AG04450 (cell line): Measurements from ENCODE around the gene BRD7. TPM values are rescaled to one million over a fixed set of nuclear protein-coding genes. Genes with fewer than 3 reads are reported as not detected.

Experiments
- CTCF ChIA-PET: fragments of 300-600, 350-600 bp; formaldehyde crosslinking; extraction: SDS; loops from one replicate; lab custom pipeline; 2022; ENCODE audit warnings: antibody characterized with exemption, inconsistent platforms; lab: Charles Lee
- POLR2A ChIA-PET: fragments of 350-600 bp; formaldehyde crosslinking; extraction: SDS; loops from one replicate; lab custom pipeline; 2021; ENCODE audit warnings: antibody characterized with exemption, inconsistent platforms; lab: Yijun Ruan, JAX
- DNase-seq: peaks from one replicate; pipeline ENCODE4 v3.0.0-alpha.2; 2011; ENCODE audit warnings: low read depth, low spot score
- H3K27ac ChIP-seq: one replicate; pipeline ENCODE4 v1.5.1; 2012; ENCODE audit warnings: low read depth, low read length, control low read depth
- H3K27me3 ChIP-seq: one replicate; pipeline ENCODE4 v1.6.0; 2012; ENCODE audit warnings: low read length; ENCODE audit not compliant: control insufficient read depth, insufficient read depth
- H3K4me3 ChIP-seq: 2 replicates; pipeline ENCODE4 v1.5.1; 2011; ENCODE audit warnings: mild to moderate bottlenecking, low read depth, low read length, control low read depth
- H3K9me3 ChIP-seq: 2 replicates; pipeline ENCODE4 v1.5.1; 2012; ENCODE audit warnings: low read length; ENCODE audit not compliant: control insufficient read depth, insufficient read depth
- polyA plus RNA-seq: library from polyadenylated mRNA; depleted of rRNA; stranded (reverse); fragments of >200 nt; gene quantifications from 2 replicates; pipeline ENCODE4 v1.2.3, GENCODE V29; 2011
- TF ChIP-seq, protein P1 (sequence below): IDR thresholded peaks from 2 replicates; pipeline ENCODE4 v1.5.1; 2011; ENCODE audit warnings: low read depth, low read length, control low read depth, inconsistent platforms

The BRD7 gene
- polyA plus RNA-seq, 1 experiment = 69.2 TPM

DNA sequence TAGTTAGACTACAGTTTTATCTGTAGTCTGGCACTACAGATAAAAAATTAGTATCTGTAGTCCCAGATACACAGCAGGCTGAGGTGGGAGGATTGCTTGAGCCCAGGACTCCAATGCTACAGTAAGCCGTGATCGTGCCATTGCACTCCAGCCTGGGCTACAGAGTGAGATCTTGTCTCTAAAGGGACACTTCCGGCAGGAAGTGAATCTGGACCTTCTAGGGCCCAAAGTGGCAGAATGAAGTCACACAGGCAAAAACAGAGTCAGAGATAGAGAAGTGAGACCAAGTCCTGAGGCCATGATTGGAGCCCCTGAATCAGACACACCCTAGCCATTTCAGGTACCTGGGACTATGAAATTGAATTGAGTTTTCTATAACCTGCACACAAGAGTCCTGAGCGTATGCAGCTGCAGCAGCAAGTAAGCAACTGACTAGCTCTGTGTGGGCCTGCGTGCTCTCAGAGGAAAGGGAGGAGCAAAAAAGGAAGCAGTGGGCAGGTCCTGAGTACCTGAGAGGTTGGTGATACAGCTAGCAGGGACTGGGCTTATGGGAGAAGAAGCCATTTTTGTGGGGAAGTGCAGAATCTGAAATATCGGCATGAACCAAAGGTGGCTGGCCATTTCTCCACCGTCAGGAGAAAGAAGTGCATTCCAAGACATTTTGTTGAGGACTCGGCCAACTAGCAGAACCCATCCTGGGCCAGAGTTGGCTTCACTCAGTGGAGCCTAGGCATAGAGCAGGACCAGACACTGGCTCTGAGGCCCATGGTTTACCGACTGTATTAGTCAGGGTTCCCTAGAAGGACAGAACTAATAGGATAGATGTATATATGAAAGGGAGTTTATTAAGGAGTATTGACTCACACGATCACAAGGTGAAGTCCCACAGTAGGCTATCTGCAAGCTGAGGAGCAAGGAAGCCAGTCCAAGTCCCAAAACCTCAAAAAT lies 27.2 kb upstream of the BRD7 start:
- H3K9me3 ChIP-seq = no peaks in the 10 kb centered on the region
- H3K4me3 ChIP-seq = no peak overlapping the region
- peaks cover 3% of the 10 kb centered on the region for H3K27me3 ChIP-seq
- no peak for DNase-seq
- POLR2A ChIA-PET = no interaction called here
- CTCF ChIA-PET = no interaction called here
- TF ChIP-seq, protein P1, sequence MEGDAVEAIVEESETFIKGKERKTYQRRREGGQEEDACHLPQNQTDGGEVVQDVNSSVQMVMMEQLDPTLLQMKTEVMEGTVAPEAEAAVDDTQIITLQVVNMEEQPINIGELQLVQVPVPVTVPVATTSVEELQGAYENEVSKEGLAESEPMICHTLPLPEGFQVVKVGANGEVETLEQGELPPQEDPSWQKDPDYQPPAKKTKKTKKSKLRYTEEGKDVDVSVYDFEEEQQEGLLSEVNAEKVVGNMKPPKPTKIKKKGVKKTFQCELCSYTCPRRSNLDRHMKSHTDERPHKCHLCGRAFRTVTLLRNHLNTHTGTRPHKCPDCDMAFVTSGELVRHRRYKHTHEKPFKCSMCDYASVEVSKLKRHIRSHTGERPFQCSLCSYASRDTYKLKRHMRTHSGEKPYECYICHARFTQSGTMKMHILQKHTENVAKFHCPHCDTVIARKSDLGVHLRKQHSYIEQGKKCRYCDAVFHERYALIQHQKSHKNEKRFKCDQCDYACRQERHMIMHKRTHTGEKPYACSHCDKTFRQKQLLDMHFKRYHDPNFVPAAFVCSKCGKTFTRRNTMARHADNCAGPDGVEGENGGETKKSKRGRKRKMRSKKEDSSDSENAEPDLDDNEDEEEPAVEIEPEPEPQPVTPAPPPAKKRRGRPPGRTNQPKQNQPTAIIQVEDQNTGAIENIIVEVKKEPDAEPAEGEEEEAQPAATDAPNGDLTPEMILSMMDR = no peak
- no peak overlapping the region for H3K27ac ChIP-seq

DNA sequence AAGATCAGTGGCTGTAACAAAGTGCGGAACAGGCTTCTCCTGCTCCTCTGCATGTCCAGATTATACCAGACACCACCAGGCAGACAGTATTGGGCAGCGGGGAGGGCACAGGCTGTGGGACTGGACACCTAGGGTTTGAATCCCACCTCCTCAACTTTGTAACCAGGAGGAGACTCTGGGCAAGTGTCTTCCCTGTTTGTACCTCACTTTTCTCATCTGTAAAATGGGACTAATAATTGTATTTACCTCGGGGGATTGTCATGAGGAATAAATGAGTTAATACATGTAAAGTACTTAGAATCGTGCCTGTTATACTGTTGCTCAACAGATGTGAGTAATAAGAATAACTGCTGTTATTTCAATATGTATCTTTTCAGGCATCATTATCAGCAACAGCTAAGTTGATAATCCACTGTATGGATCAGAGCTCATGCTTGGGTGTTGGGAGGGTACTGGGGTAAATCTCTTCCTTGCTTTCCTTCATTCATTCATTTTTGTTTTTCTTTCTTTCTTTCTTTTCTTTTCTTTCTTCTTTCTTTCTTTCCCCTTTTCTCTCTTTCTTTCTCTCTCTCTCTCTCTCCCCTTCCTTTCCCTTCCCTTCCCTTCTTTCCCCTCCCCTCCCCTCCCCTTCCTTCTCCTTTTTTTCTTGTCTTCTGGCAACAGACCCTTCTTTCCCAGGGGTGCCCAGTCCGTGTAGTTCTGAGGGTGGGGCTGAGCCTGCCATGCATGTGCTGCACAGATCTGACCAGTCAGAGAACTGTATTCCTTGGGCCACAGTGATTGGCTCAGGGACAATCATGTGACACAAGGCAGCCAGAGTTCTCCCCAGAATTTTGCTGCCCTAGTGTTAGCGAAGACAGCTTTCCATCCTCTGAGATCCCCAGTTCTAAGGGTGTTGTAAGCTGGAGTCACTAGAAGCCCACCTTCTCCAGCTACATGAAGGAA lies 25.3 kb upstream of the BRD7 start:
- no peaks in the 10 kb centered on the region for H3K9me3 ChIP-seq
- ChIA-PET POLR2A (no interaction called here), CTCF (no interaction called here)
- peaks cover 3% of the 10 kb centered on the region for H3K27me3 ChIP-seq
- TF ChIP-seq, protein P1 = no peak
- H3K4me3 ChIP-seq = no peak overlapping the region
- no peak for DNase-seq
- H3K27ac ChIP-seq = no peak overlapping the region

DNA sequence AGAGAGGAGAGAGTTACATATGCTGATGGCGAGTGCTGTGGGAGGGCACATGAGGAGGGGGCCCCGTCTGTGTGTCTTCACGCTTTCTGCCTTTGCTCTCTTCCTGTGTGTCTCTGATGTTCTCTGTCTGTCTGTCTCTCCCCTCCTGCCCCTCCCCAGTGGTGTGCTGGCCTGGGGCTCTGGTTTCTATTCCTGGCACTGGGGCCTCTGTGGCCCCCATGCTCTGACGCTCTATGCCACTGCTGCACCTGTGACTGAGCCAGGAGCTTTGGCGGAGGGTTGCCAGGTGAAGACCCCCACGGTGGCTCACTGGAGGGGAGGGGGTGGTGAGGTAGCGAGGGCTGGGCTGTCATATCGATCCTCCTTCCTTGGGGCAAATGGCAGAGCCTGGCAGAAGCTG lies 24.6 kb upstream of the BRD7 start:
- ChIA-PET POLR2A (no interaction called here), CTCF (no interaction called here)
- Histone ChIP-seq H3K9me3 (no peaks in the 10 kb centered on the region), H3K27me3 (peaks cover 3% of the 10 kb centered on the region), H3K4me3 (no peak overlapping the region), H3K27ac (no peak overlapping the region)
- no peak for DNase-seq
- TF ChIP-seq, protein P1 = no peak

DNA sequence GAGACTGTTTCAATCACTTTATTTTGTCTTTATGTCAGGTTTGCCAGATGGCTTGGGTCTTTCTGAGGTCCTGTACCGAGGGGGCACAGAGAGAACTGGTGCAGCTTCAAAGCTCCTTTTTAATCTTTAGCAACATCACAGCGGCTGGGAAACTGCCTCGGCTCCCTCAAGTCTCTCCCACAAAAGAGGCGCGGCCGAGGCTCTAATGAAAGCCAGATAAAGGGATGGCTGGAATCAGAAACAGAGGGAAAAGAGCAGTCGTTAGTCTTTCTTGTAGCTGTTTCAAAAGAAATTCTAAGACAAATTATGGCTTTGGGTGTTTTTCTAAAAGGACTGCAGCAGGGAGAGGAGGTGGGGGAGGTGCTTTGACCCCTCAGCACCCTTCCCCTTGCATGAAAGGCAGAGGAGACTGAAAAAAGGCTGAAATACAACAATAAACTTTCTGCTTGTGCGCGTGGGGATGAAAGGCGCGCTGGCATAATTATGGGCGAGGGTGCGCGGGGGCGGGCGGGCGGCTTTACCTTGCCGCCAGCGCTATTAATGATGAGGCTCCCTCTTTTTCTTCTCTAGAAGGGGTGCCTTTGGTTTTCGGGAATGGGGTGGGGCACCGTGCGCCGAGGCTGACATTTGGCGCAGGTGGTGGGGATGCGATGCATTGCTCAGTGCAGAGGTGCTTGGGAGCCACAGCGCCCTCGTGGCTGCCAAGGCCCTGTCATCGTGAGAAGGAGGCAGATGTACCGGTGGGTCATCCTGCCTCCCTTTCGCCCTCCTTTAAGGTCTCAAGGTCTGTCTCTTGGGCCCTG lies 22.3 kb upstream of the BRD7 start:
- Histone ChIP-seq H3K4me3 (no peak overlapping the region), H3K27me3 (peaks cover 12% of the 10 kb centered on the region), H3K27ac (no peak overlapping the region), H3K9me3 (no peaks in the 10 kb centered on the region)
- POLR2A ChIA-PET = no interaction called here
- TF ChIP-seq, protein P1 = no peak
- DNase-seq = no peak
- CTCF ChIA-PET = interaction anchor here (1.7 kb wide), 1 partner anchor 415 kb away, joined by 7 read pairs; no protein-coding TSS in a partner anchor
